Hepatocyte (in vitro differentiated cells): ENCODE measurements around the gene SCML2. TPM values are rescaled to one million over a fixed set of nuclear protein-coding genes. Genes with fewer than 3 reads are reported as not detected.

ENCODE experiments used
- DNase-seq: peaks from one replicate; pipeline ENCODE4 v3.0.0-alpha.2; 2016; ENCODE audit warnings: low spot score
- H2AFZ ChIP-seq: fragments of 200-600 bp; sonication (generic); 2 replicates; pipeline ENCODE4 v1.6.0; 2016; ENCODE audit warnings: antibody characterized with exemption, mild to moderate bottlenecking
- H3K27ac ChIP-seq: fragments of 200-600 bp; sonication (generic); 2 replicates; pipeline ENCODE4 v1.5.1; 2016; ENCODE audit warnings: mild to moderate bottlenecking
- H3K27me3 ChIP-seq: fragments of 200-600 bp; sonication (generic); 2 replicates; pipeline ENCODE4 v1.6.1; 2016
- H3K36me3 ChIP-seq: fragments of 200-600 bp; sonication (generic); replicated peaks from 2 replicates; pipeline ENCODE4 v1.5.1; 2016; ENCODE audit warnings: low read depth; ENCODE audit not compliant: insufficient read depth
- H3K4me1 ChIP-seq: fragments of 200-600 bp; sonication (generic); 2 replicates; pipeline ENCODE4 v1.5.1; 2016; ENCODE audit warnings: mild to moderate bottlenecking, moderate library complexity; ENCODE audit not compliant: insufficient read depth
- H3K4me2 ChIP-seq: fragments of 200-600 bp; sonication (generic); 2 replicates; pipeline ENCODE4 v1.6.0; 2016
- H3K4me3 ChIP-seq: fragments of 200-600 bp; sonication (generic); 2 replicates; pipeline ENCODE4 v1.5.1; 2016; ENCODE audit warnings: mild to moderate bottlenecking
- H3K79me2 ChIP-seq: fragments of 200-600 bp; sonication (generic); 2 replicates; pipeline ENCODE4 v1.6.0; 2017; ENCODE audit warnings: mild to moderate bottlenecking
- H3K9me2 ChIP-seq: fragments of 200-600 bp; sonication (generic); replicated peaks from 2 replicates; pipeline ENCODE4 v1.6.0; 2017; ENCODE audit warnings: mild to moderate bottlenecking; ENCODE audit not compliant: insufficient read depth
- H3K9me3 ChIP-seq: fragments of 200-600 bp; sonication (generic); 2 replicates; pipeline ENCODE4 v1.5.1; 2016; ENCODE audit warnings: low read depth, mild to moderate bottlenecking
- H4K20me1 ChIP-seq: fragments of 200-600 bp; sonication (generic); 2 replicates; pipeline ENCODE4 v1.6.0; 2016; ENCODE audit warnings: mild to moderate bottlenecking; ENCODE audit not compliant: insufficient read depth, poor library complexity, severe bottlenecking
- CTCF ChIP-seq: fragments of 200-600 bp; sonication (generic); IDR thresholded peaks from 2 replicates; pipeline ENCODE4 v1.5.1; 2016; ENCODE audit warnings: antibody characterized with exemption, mild to moderate bottlenecking; ENCODE audit not compliant: poor library complexity
- EZH2 ChIP-seq: fragments of 200-600 bp; sonication (generic); IDR thresholded peaks from 2 replicates; pipeline ENCODE4 v1.6.1; 2016; ENCODE audit warnings: antibody characterized with exemption, mild to moderate bottlenecking, borderline replicate concordance
- EZH2phosphoT487 ChIP-seq: fragments of 200-600 bp; sonication (generic); IDR thresholded peaks from one replicate; pipeline ENCODE4 v1.6.1; 2018; ENCODE audit warnings: antibody characterized with exemption, mild to moderate bottlenecking, low read depth, moderate library complexity; ENCODE audit not compliant: unreplicated experiment, severe bottlenecking
- WGBS: methylation state at CpG from one replicate; pipeline ENCODE4 v1.1.6; 2016; ENCODE audit warnings: low lambda C conversion rate; ENCODE audit errors: missing lambda C conversion rate; 5-methylcytosine and 5-hydroxymethylcytosine counted together
- polyA plus RNA-seq: library from polyadenylated mRNA; unstranded; fragments of >200 nt; fragmentation: Nextera tagmentation; extraction: Ambion mirVana; gene quantifications from 2 replicates; pipeline ENCODE4 v1.2.1, GENCODE V29; 2016
- small RNA-seq: library from RNA; depleted of rRNA; stranded (forward); fragments of <200 nt; gene quantifications from one replicate; pipeline ENCODE3, GENCODE V24; 2014
- total RNA-seq: library from RNA; depleted of rRNA; stranded (reverse); fragments of >200 nt; gene quantifications from 2 replicates; pipeline ENCODE4 v1.2.3, GENCODE V29; 2014

Gene SCML2
- total and polyA plus RNA-seq, 2 experiments from 2014 or later: 3.6 to 4.5 TPM

- DNase-seq: no peak
- 84% methylated on average over 1 of the region's 1 CpG for WGBS
- no peaks in the 10 kb centered on the region for H3K27me3 ChIP-seq
Measured at GRCh38 chrX:18194688-18195087, 159.8 kb downstream of the SCML2 start.

More at GRCh38 chrX:18194688-18195087, 159.8 kb downstream of the SCML2 start:
- H3K9me3 ChIP-seq: no peaks in the 10 kb centered on the region
- no peak for TF ChIP-seq CTCF
- TF ChIP-seq EZH2phosphoT487: no peak
- TF ChIP-seq EZH2: no peak
- no peaks in the 10 kb centered on the region for H3K79me2 ChIP-seq
- H3K4me3 ChIP-seq: no peak overlapping the region
- H2AFZ ChIP-seq: no peak overlapping the region
- no peak overlapping the region for H3K27ac ChIP-seq
- H3K4me1 ChIP-seq: no peaks in the 10 kb centered on the region
- H3K9me2 ChIP-seq: no peaks in the 10 kb centered on the region
- no peaks in the 10 kb centered on the region for H3K36me3 ChIP-seq
- H3K4me2 ChIP-seq: no peak overlapping the region
- H4K20me1 ChIP-seq: no peaks in the 10 kb centered on the region

Small RNA genes within 50 kb of the gene (small RNA-seq; reads per million reads assigned to genes)
- gene RF00019 (not detected), gene TMSB10P2 (not detected)

Other genes starting within 250 kb of the SCML2 start
- gene BEND2, start 133.8 kb downstream of the SCML2 start, total RNA-seq: not detected in 2 replicates
- gene BEND2, start 133.8 kb downstream of the SCML2 start, polyA plus RNA-seq: not detected in 2 replicates
- 16.9 and 17.7 TPM in 2 replicates for gene CDKL5, start 70.9 kb upstream of the SCML2 start, total RNA-seq
- gene CDKL5, start 70.9 kb upstream of the SCML2 start, polyA plus RNA-seq: 6.5 and 7.6 TPM in 2 replicates